ENCODE results near the gene PLEKHG3. TPM values are rescaled to one million over a fixed set of nuclear protein-coding genes. Genes with fewer than 3 reads are reported as not detected.

Gene PLEKHG3
- total and polyA plus RNA-seq, 10 of the 15 experiments (the other 5 are each of a cell fraction or from before 2014, with no cell fraction given), result 0.03 to 0.73 (median 0.07) TPM; not detected in 5

GRCh38 chr14:64759555-64759938, 55.3 kb downstream of the PLEKHG3 start:
- DNase-seq (ENCODE audit: low read depth, low spot score), result no peak
- H2AFZ ChIP-seq (ENCODE audit: control insufficient read depth, low read depth, low read length), result no peak overlapping the region
- CTCF ChIA-PET, result interaction anchor here (0.6 to 3.3 kb wide), 11 partner anchors 9 to 262 kb away, joined by 3 to 18 read pairs (median 3); no protein-coding TSS in a partner anchor

More at GRCh38 chr14:64759555-64759938, 55.3 kb downstream of the PLEKHG3 start:
- Histone ChIP-seq H3K9ac (ENCODE audit: control insufficient read depth, insufficient read depth, low read length) (no peak overlapping the region), H3K4me1 (ENCODE audit: control insufficient read depth, insufficient read depth, low read length) (no peaks in the 10 kb centered on the region), H3K27me3 (replicated peaks in 1 of 2; ENCODE audit: control insufficient read depth in 2 of 2, insufficient read depth in 2 of 2, low read length in 1 of 2) (peaks cover 0 to 2% of the 10 kb centered on the region in 2 experiments; a peak in 2 of 4 replicates), H4K20me1 (ENCODE audit: control insufficient read depth, insufficient read depth) (no peaks in the 10 kb centered on the region; the same call in 1 of the 2 replicates), H3K4me2 (ENCODE audit: control insufficient read depth, insufficient read depth) (no peak overlapping the region), H3K36me3 (ENCODE audit: control insufficient read depth in 2 of 2, insufficient read depth in 2 of 2, low read length in 1 of 2) (no peaks in the 10 kb centered on the region), H3K4me3 (no peak overlapping the region), H3K27ac (ENCODE audit: control insufficient read depth, insufficient read depth) (no peak overlapping the region), H3K79me2 (ENCODE audit: control insufficient read depth, insufficient read depth, low read length) (no peaks in the 10 kb centered on the region), H3K9me3 (replicated peaks; ENCODE audit: control insufficient read depth, insufficient read depth, low read length) (no peaks in the 10 kb centered on the region)
- no peak for TF ChIP-seq POLR2AphosphoS2 (IDR thresholded peaks at IDR 0.05; ENCODE audit: low read depth, low read length)
- no peak for TF ChIP-seq NR2C1 (IDR thresholded peaks at IDR 0.05)
- TF ChIP-seq FOXK2 (IDR thresholded peaks at IDR 0.05), result no peak
- TF ChIP-seq IRF3 (IDR thresholded peaks at IDR 0.05), result no peak
- TF ChIP-seq BCLAF1 (IDR thresholded peaks at IDR 0.05), result no peak
- no peak for TF ChIP-seq ASH2L (IDR thresholded peaks at IDR 0.05; ENCODE audit: borderline replicate concordance, low read depth)
- no peak for TF ChIP-seq ZZZ3 (IDR thresholded peaks at IDR 0.05; ENCODE audit: control insufficient read depth, insufficient read length, low read depth)
- no peak for TF ChIP-seq STAT3 (IDR thresholded peaks at IDR 0.05; ENCODE audit: low read depth, low read length)
- TF ChIP-seq IRF5 (IDR thresholded peaks at IDR 0.05; ENCODE audit: borderline replicate concordance), result no peak
- TF ChIP-seq ZBTB40 (IDR thresholded peaks at IDR 0.05; ENCODE audit: borderline replicate concordance), result no peak
- no peak for TF ChIP-seq EED (IDR thresholded peaks at IDR 0.05; ENCODE audit: low read depth)
- no peak for TF ChIP-seq LARP7 (IDR thresholded peaks at IDR 0.05)
- no peak for TF ChIP-seq NFIC (IDR thresholded peaks at IDR 0.05; ENCODE audit: low read depth, low read length)
- SMC1A ChIA-PET (ENCODE audit: uncharacterized antibody, unreplicated experiment), result interaction anchor here (1.2 to 1.6 kb wide), 3 partner anchors 88 to 133 kb away, joined by 3 to 5 read pairs (median 5); no protein-coding TSS in a partner anchor
- RAD21 ChIA-PET (ENCODE audit: unreplicated experiment), result interaction anchor here (1.9 kb wide), 1 partner anchor 133 kb away, joined by 11 read pairs; no protein-coding TSS in a partner anchor
- BruUV-seq (replicated peaks), result no TSS peak
- no peak for ATAC-seq
- intact Hi-C loops (cut with micrococcal nuclease; ENCODE audit: unreplicated experiment) (no loop called here), in situ Hi-C loops (cut with MboI) (no loop called here)
- WGBS (ENCODE audit: insufficient coverage, insufficient replicate concordance, low lambda C conversion rate, missing lambda C conversion rate), result 35% methylated on average over 6 of the region's 6 CpGs
- POLR2A ChIA-PET, result no interaction called here
- FAIRE-seq, result no peak
